ENCODE measurements around the gene BCAS3.

- TF ChIP-seq CTCF (IDR thresholded peaks at IDR 0.05) (no peak), EP300 (IDR thresholded peaks at IDR 0.05) (no peak), POLR2A (IDR thresholded peaks at IDR 0.05) (no peak)
Observed at GRCh38 chr17:60652454-60653247, 25.0 kb upstream of the BCAS3 start.

Data from ovary (tissue), 3 donors.